NOMO-1 (cell line): ENCODE results near the gene CASP10.
"Not testable (repeated sequence)": the region's sequence is repeated elsewhere in the genome, so short reads cannot be mapped to it uniquely, and the experiment has no call there.

Experiments used
- DNase-seq, 2 experiments: peaks; one replicate each; lab custom pipeline; 2025; ENCODE audit not compliant: unreplicated experiment in 2 of 2; lab: John Stamatoyannopoulos, UW

The CASP10 gene

DNA sequence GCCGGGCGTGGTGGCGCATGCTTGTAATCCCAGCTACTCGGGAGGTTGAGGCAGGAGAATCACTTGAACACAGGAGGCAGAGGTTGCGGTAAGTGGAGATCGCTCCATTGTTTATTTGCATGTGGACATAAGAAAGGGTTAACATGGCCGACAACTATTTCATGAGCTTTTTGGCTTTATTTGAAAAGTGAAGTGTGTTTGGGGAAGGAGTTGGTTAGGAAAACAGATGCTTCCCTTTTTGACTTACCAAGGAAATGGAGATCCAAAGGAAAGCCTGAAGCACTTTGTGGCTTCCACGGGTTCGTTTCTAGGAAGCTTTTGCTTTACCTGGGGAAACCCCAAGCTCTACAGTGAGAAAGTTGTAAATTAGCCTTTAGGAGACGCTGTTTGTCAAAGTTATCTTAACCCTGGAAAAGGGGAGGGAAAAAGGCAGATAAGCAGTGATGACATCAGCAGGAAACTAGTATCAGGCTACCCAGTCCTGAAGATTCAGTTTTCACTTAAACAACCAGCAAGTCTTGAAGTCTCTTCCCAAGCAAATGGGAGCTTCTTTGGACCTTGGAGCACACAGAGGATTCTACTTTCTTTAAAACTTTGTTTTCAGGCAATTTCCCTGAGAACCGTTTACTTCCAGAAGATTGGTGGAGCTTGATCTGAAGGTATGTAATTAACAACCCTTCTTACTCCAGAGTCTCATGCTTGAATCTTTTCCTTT lies at the start of gene CASP10:
Gene CASP10, plus strand, starts transcription at position 492 of the 715 bp plus-strand sequence. CDS start 2,637 bp downstream, outside the sequence.
- DNase-seq, result peak; percentile 76 to 94

DNA sequence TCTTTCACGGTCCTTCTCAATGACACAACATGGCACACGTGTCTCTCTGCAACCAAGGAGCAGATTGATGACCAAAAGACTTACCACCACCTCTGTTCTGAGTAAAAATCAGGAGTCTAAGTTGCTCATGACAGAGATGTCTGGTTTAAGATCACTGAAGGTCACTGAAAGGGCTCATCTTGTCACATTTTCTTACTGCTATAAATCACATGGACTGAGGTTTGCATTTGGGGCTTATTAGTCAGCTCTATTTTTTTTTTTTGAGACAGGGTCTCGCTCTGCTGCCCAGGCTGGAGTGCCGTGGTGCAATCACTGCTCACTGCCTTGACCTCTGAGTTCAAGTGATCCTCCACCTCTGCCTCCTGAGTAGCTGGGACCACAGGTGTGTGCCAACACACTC lies 47.6 kb upstream of the CASP10 start:
- DNase-seq, result no peak

DNA sequence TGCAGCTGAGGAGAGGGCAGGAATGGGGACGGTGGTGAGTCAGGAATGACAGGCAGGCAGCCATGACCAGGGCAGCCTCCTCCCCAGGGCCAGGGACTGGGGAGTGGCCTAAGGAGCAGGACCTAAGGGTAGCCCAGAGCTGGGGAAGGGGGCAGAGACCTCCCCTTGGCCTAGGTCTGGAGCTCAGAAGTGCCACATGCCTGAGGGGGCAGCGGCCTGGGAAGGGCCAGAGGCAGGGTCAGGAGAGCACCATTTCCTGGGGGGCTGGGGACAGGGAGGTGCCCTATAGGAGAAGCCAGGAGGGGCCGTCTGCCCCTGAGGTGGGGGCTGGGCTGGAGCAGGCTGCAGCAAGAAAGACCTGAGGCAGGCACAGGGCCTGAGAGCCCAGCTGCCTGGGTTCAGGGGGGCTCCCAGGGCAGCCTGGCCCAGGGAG lies 46.0 kb upstream of the CASP10 start:
- no peak for DNase-seq

DNA sequence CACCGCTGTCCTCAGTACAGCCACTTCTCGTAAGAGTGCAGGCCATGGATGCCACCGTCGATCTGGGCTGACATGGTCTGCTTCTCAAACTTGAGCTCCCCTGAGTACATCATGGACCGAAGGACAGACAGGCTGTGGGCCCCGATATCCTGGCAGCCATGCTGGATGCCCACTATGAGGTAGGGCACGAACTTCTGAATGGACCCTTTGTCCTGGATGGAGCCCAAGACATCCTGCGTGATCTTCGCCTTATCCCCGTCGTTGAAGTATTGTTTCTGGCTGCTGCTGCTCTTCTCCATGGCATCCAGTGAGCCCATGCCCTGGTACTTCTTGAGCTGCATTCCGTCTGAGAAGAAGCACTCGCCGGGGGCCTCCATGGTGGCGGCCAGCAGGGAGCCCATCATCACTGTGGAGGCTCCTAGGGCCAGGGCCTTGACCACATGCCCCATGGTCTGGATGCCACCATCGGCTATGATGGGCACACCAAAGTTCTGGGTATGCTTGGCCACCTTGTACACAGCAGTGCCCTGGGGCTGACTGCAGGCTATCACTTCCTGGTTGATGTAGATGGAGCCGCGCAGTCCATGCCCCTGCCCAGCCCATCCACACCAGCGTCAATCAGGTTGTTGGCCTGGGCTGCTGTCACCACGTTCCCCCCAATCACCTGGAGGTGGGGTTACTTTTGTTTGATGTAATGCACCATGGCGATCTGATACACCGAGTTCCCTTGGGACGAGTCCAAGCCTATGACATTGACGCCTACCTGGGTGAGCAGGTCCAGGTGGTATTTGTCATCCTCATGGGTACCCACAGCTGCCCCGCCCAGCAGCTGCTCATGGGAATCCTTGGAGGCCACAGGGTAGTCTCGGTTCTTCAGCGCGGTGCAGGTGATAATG lies 45.2 kb upstream of the CASP10 start:
- no peak for DNase-seq

DNA sequence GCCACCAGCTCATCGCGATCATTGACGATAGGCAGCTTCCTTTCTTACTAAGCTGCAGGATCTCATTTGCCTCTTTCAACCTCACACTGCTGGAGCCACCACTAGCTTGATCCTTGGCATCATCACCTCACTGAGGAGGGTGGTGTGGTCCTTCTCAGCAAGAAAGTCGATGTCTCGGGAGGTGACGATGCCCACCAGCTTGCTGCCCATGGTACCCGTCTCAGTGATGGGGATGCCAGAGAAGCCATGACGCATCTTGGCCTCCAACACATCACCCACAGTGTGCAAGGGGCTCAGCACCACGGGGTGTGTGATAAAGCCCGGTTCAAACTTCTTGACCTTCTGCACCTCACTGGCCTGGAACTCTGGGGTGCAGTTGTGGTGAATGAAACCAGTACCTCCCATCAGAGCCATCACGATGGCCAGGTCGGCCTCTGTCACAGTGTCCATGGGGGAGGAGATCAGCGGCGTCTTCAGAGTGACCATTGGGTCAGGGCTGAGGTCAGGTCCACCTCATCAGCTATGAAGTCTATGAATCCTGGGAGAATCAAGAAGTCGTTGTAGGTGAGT lies 44.5 kb upstream of the CASP10 start:
- DNase-seq, result no peak

- DNase-seq, result not testable (repeated sequence)
These were observed 43.8 kb upstream of the CASP10 start for GRCh38 chr2:201138986-201139781.

DNA sequence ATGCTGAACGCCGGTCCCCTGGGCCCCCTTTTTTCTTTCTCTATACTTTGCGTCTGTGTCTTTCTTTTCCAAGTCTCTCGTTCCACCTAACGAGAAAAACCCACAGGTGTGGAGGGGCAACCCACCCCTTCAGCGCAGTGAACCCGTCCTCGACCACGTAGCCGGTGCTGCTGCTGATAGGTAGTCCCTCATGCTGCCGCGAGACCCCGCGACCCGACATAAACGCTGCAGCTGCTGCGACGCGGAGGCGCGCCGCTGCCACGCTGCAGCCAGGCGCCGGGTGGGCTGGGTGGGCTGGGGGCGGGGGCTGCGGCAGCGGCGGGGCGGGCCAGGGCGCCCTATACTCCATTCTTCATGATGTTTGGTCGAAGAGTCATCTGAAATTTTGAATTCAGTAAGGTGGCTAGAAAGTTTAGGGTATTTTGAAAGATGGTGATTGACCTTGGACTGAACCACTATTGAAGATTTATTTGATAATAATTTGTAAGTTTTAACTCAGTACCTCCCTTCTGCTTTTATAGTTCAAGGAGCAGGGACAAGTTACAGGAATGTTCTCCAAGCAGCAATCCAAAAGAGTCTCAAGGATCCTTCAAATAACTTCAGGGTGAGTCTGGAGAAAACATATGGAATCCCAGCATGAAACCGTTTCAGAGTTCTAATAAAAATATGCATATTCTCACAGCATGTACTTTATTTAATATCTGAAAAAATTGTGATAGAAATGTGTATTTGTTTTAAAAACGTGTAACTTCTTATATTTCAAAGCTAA lies 42.9 kb upstream of the CASP10 start:
- no peak for DNase-seq

GRCh38 chr2:201144101-201145051 lies 38.6 kb upstream of the CASP10 start:
- DNase-seq, result no peak

DNA sequence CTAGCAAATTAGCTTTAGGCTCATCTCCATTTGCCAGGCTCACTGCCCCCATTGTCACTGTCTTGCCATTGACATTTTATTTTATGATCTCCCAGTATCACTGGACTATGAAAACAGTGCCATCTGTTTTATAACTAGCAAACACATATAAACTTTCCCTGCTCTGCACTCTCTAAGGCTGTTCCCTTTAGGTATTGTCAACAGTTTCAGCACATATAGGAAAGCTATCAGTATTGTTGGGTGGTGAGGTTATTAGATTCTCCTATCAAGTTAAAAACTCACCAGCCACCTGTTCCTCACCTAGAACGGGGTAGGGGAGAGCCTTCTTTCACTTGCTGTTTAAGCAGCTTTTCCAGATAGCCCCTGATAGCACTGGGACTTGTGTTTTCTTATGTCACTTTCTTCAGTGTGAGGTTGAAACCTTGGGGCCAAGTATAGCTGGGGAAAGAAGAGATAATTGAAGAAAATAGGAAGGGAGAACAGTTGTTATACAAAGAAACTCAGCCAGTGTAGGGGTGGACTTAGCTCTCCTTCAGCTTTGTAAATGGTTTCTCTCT lies 34.4 kb upstream of the CASP10 start:
- no peak for DNase-seq

- no peak for DNase-seq
These were observed 33.7 kb upstream of the CASP10 start for GRCh38 chr2:201149064-201149820.

DNA sequence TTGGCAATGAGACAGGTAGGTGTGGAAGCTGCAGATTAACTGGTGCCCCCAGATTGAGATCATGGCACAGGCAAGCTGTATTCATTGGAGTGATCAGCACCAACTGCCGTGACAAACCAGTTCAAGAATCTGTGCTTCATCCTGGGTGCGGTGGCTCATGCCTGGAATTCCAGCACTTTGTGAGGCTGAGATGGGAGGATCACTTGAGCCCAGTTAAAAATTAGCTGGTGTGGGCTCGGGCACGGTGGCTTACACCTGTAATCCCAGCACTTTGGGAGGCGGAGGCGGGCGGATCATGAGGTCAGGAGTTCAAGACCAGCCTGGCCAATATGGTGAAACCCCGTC lies 33.1 kb upstream of the CASP10 start:
- not testable (repeated sequence) for DNase-seq

DNA sequence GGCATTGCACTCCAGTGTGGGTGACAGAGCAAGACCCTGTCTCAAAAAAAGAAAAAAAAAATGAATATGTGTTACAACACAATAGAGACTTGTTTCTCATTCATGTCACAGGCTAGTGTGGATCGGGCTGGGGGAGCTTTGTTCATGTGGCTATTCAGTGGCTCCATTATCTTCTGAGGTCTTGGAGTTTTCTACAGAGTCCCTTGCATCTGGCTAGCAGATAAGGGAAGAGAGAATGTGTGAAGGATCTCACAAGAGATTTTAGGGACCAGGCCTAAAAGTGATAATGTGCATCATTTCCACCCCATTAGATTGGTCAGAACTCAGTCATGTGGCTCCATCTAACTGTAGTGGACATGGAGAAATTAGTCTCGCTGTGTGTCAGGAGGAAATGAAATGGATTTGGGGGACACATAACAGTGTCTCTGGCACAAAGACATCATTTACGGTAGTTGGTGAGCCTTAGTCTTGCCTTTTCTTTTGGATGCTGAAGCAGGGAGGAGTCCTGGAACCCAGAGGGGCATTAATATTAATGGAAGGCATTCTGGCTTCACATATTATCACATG lies 32.4 kb upstream of the CASP10 start:
- no peak for DNase-seq

GRCh38 chr2:201151127-201151981 lies 31.6 kb upstream of the CASP10 start:
- DNase-seq, result peak; percentile 58 to 94

DNA sequence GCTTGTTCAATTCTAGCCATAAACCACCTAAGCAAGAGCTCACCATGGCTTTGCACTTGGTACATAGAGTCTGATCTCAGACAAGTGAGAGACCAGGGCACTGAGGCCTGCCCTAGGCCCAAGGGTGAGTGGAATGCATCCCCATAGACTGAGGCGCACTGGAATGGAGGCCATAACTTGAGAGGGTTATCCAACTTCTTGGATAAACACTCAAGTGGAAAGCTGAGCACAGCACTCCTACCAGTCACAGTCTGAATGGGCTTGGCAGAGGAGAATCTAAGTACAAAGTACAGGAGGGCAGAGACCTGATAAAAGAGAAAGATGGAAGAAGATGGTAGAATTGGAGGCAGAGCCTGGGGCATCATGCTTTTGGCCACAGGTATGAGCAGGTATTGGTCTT lies 30.4 kb upstream of the CASP10 start:
- no peak for DNase-seq

GRCh38 chr2:201152999-201153815 lies 29.7 kb upstream of the CASP10 start:
- no peak for DNase-seq
